ENCODE data around the gene TH.

TH gene

DNA sequence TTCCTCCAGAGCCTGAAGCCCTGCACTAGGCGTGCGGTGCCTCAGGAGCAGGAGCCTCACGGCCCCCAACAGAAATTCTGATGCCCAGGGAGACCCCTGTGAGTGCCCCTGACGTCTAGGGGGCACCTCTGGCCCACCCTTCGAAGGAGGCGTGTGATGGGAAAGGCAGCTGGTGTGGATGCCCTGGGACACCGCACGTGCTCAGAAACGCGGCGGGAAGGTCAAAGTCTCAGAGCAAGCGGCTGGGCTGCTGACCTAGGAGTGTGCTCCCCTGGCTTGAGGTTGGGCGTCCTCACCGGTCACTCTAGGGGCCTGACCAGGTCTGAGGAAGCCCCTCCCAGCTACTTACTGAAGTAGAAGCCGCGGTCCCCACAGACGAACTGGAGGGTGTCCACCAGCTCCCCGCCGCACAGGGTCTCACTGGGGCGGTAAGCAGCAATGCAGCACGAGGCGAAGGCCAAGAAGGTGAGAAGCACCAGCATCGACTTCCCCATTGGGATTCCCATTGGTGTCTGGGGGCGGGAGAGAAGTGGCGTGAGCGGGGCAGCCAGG is 36.5 kb downstream of the TH start:
- peaks cover 17% of the 10 kb centered on the region for H3K4me1 ChIP-seq (ENCODE audit: control insufficient read depth, insufficient read depth, low read length, poor library complexity, severe bottlenecking)
- DNase-seq, result no peak
- peaks cover 46% of the 10 kb centered on the region for H3K27me3 ChIP-seq (replicated peaks; ENCODE audit: control insufficient read depth, insufficient read depth, low read length, poor library complexity, severe bottlenecking)
- H3K9me3 ChIP-seq (ENCODE audit: control insufficient read depth, low read length), result no peaks in the 10 kb centered on the region
- H3K36me3 ChIP-seq (ENCODE audit: control insufficient read depth, insufficient read depth, low read length), result no peaks in the 10 kb centered on the region
- no peak overlapping the region for H3K27ac ChIP-seq (ENCODE audit: insufficient read depth, low read length, poor library complexity, severe bottlenecking)
- no peak overlapping the region for H3K4me3 ChIP-seq (ENCODE audit: insufficient read depth, low read depth, low read length, poor library complexity, severe bottlenecking)

DNA sequence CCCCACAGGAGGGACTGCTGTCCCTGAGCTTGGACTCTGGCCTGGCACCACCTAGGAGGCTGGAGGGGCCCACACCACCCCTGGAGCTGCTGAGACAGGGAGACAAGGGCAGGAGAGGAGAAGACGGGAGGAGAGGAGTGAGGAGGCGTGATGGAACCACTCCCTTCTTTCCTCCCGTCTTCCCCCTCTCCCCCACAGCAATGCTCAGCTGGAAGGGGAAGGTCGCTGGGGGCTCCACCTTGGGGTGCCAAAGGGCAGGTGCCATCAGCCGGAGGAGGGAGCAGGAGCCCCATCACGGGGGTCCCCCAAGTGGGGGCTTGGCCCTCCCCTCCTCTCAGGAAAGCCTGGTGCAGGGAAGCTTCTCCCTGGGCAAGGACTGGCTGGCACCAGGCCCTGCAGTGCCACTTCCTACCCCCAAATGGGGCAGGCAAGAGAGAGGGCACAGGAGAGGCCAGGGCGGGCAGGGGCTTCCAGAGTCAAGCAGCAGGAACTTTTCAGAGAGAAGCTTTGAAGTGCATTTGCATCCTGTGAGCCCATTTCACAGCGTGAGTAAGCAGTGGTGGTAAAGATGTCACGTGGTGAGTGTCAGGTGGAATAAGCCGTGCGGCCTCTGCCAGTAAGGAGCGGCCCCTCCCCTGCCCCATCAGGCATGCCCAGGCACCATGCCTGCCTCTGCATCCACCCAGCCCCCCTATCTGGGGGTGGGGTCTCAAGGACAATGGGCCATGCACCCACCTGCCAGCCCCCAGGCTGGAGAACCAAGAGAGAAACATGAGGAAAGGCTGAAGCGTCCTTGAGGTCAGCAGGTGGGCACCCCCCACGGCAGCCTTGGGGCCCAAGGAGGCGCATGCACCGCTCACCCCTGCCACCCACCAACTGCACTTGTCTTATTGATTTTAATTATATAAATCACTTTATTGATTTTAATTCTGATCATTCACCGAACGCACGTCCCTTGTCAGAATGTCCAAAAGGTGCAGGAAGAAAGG is 37.3 kb downstream of the TH start:
- H3K4me1 ChIP-seq (ENCODE audit: control insufficient read depth, insufficient read depth, low read length, poor library complexity, severe bottlenecking), result peaks cover 13% of the 10 kb centered on the region
- no peak overlapping the region for H3K4me3 ChIP-seq (ENCODE audit: insufficient read depth, low read depth, low read length, poor library complexity, severe bottlenecking)
- no peak overlapping the region for H3K27ac ChIP-seq (ENCODE audit: insufficient read depth, low read length, poor library complexity, severe bottlenecking)
- DNase-seq, result no peak
- H3K9me3 ChIP-seq (ENCODE audit: control insufficient read depth, low read length), result no peaks in the 10 kb centered on the region
- peaks cover 40% of the 10 kb centered on the region for H3K27me3 ChIP-seq (replicated peaks; ENCODE audit: control insufficient read depth, insufficient read depth, low read length, poor library complexity, severe bottlenecking)
- H3K36me3 ChIP-seq (ENCODE audit: control insufficient read depth, insufficient read depth, low read length), result no peaks in the 10 kb centered on the region

DNA sequence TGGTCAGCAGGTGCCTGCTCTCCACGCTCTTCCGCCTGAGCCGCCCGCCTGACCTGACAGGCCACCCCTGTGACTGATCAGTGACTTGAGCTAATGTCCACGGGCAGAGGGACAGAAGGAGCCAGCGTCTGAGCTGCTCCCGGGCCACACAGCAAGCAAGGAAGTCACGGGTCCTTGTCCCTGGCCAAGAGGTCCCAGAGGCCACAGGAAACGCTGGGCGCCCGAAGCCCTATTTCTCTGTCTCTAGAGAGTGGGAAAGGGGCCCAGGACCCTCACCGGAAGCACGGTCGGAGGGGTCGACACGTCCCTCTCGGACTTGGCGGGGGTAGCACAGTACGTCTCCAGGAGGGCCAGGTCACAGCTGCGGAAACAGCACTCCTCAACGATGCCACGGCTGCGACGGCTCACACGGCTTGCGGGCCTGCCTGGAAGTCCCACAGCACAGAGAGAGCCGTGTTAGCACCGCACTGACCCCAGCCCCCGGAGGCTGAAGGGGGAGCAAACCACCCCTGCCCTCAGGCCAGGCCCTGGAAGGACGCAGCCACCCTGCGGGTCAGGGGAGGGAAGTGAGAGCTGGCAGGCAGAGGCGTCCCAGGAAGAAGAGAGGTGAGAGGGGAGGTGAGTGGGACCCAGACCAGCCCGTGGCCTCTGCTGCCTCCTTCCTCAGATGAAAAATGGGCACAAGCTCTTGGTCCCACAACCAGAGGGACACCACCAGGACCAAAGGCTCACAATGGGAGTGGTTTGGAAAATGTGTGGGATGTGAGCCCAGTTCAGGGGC is 38.2 kb downstream of the TH start:
- H3K9me3 ChIP-seq (ENCODE audit: control insufficient read depth, low read length), result no peaks in the 10 kb centered on the region
- peaks cover 39% of the 10 kb centered on the region for H3K27me3 ChIP-seq (replicated peaks; ENCODE audit: control insufficient read depth, insufficient read depth, low read length, poor library complexity, severe bottlenecking)
- no peak for DNase-seq
- no peak overlapping the region for H3K4me3 ChIP-seq (ENCODE audit: insufficient read depth, low read depth, low read length, poor library complexity, severe bottlenecking)
- H3K36me3 ChIP-seq (ENCODE audit: control insufficient read depth, insufficient read depth, low read length), result no peaks in the 10 kb centered on the region
- peaks cover 8% of the 10 kb centered on the region for H3K4me1 ChIP-seq (ENCODE audit: control insufficient read depth, insufficient read depth, low read length, poor library complexity, severe bottlenecking)
- no peak overlapping the region for H3K27ac ChIP-seq (ENCODE audit: insufficient read depth, low read length, poor library complexity, severe bottlenecking)

DNA sequence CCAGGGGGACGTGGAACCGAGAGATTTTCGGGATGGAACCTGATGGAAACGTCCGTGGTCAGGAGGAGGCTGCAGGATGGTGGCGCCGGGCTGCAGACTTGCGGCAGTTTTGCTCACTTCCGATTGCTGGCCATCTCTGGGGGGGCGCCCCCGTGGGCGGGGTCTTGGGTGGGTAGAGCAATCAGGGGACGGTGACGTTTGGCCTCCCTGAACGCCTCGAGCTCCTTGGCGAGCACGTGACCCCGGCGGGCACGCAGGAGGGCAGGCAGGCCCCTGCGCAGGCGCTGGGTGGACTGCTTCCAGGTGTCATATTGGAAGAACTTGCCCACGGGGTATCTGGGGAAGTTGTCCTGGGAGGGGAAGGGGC is 38.8 kb downstream of the TH start:
- H3K4me3 ChIP-seq (ENCODE audit: insufficient read depth, low read depth, low read length, poor library complexity, severe bottlenecking), result no peak overlapping the region
- no peaks in the 10 kb centered on the region for H3K9me3 ChIP-seq (ENCODE audit: control insufficient read depth, low read length)
- no peak for DNase-seq
- H3K27me3 ChIP-seq (replicated peaks; ENCODE audit: control insufficient read depth, insufficient read depth, low read length, poor library complexity, severe bottlenecking), result peaks cover 35% of the 10 kb centered on the region
- peaks cover 8% of the 10 kb centered on the region for H3K4me1 ChIP-seq (ENCODE audit: control insufficient read depth, insufficient read depth, low read length, poor library complexity, severe bottlenecking)
- no peak overlapping the region for H3K27ac ChIP-seq (ENCODE audit: insufficient read depth, low read length, poor library complexity, severe bottlenecking)
- no peaks in the 10 kb centered on the region for H3K36me3 ChIP-seq (ENCODE audit: control insufficient read depth, insufficient read depth, low read length)

DNA sequence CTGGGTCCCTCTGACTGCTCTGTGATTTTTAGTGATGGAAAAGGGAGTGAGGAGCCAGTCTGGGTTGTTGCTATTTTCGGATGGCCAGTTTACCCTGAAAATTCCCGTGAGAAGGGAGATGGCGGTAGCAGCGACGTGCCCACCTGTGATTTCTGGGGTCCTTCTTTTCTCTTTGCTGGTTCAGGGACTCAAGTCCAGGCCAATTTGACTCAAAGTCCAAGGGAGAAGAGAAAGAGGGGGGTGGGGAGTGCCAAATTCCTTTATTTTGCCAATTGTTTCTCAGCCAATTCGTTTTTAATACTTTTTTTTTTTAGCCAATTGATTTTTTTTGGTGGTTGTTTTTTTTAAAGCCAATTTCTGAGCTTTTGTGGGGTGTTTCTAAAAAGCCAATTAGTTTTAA is 39.4 kb downstream of the TH start:
- no peak for DNase-seq
- Histone ChIP-seq H3K36me3 (ENCODE audit: control insufficient read depth, insufficient read depth, low read length) (no peaks in the 10 kb centered on the region), H3K9me3 (ENCODE audit: control insufficient read depth, low read length) (no peaks in the 10 kb centered on the region), H3K27ac (ENCODE audit: insufficient read depth, low read length, poor library complexity, severe bottlenecking) (no peak overlapping the region), H3K4me3 (ENCODE audit: insufficient read depth, low read depth, low read length, poor library complexity, severe bottlenecking) (no peak overlapping the region), H3K27me3 (replicated peaks; ENCODE audit: control insufficient read depth, insufficient read depth, low read length, poor library complexity, severe bottlenecking) (peaks cover 31% of the 10 kb centered on the region), H3K4me1 (ENCODE audit: control insufficient read depth, insufficient read depth, low read length, poor library complexity, severe bottlenecking) (peaks cover 2% of the 10 kb centered on the region)

DNA sequence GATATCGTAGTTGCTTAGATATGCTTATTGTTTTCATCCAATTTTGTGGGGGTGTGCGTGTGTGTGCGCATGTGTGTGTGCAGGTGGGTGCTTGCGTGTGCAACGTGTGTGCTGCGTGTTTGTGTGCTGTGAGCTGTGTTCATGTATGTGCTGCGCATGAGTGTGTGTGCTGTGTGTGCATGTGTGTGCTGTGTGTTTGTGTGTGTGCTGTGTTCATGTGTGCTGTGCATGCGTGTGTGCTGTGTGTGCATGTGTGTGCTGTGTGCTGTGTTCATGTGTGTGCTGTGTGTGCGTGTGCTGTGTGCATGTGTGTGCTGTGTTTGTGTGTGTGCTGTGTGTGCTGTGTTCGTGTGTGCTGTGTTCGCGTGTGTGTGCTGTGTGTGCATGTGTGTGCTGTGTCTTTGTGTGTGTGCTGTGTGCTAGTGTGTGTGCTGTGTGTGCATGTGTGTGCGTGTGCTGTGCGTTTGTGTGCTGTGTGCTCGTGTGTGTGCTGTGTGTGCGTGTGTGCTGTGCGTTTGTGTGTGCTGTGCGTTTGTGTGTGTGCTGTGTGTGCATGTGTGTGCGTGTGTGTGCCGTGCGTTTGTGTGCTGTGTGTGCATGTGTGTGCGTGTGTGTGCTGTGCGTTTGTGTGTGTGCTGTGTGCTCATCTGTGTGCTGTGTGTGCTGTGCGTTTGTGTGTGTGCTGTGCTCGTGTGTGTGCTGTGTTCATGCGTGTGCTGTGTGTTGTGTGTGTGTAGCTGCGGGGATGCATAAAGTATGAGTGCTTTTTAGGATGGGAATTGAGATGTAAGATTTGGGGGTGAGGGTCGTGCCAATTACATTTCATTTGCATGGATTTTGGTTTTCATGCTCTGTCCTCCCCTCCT is 40.0 kb downstream of the TH start:
- H3K36me3 ChIP-seq (ENCODE audit: control insufficient read depth, insufficient read depth, low read length), result no peaks in the 10 kb centered on the region
- H3K4me3 ChIP-seq (ENCODE audit: insufficient read depth, low read depth, low read length, poor library complexity, severe bottlenecking), result no peak overlapping the region
- H3K9me3 ChIP-seq (ENCODE audit: control insufficient read depth, low read length), result no peaks in the 10 kb centered on the region
- peaks cover 28% of the 10 kb centered on the region for H3K27me3 ChIP-seq (replicated peaks; ENCODE audit: control insufficient read depth, insufficient read depth, low read length, poor library complexity, severe bottlenecking)
- no peaks in the 10 kb centered on the region for H3K4me1 ChIP-seq (ENCODE audit: control insufficient read depth, insufficient read depth, low read length, poor library complexity, severe bottlenecking)
- H3K27ac ChIP-seq (ENCODE audit: insufficient read depth, low read length, poor library complexity, severe bottlenecking), result no peak overlapping the region
- no peak for DNase-seq

DNA sequence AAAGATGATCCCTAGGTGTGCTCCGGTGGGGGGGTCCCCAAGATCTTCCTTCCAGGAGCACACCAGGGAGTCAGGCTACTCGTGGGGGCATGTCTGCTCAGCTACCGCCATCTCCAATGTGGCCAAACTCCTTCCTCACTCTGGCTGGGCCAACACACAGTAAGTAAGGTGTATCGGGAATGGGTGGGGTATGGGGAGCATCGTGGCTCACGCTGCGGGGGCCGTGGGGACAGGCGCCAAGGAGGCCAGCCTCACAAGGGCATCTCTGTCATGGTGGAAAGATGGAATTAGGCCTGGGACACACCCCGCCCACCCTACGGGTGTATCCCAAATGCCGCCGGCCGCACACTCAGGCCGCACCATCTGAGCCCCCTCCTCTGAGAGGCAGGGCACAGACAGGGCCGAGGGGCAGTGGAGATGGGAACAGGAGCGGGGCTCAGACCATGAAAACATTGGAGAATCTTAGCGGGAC is 40.7 kb downstream of the TH start:
- Histone ChIP-seq H3K27me3 (replicated peaks; ENCODE audit: control insufficient read depth, insufficient read depth, low read length, poor library complexity, severe bottlenecking) (peaks cover 21% of the 10 kb centered on the region), H3K27ac (ENCODE audit: insufficient read depth, low read length, poor library complexity, severe bottlenecking) (no peak overlapping the region), H3K9me3 (ENCODE audit: control insufficient read depth, low read length) (no peaks in the 10 kb centered on the region), H3K4me3 (ENCODE audit: insufficient read depth, low read depth, low read length, poor library complexity, severe bottlenecking) (no peak overlapping the region), H3K36me3 (ENCODE audit: control insufficient read depth, insufficient read depth, low read length) (no peaks in the 10 kb centered on the region), H3K4me1 (ENCODE audit: control insufficient read depth, insufficient read depth, low read length, poor library complexity, severe bottlenecking) (no peaks in the 10 kb centered on the region)
- DNase-seq, result no peak

DNA sequence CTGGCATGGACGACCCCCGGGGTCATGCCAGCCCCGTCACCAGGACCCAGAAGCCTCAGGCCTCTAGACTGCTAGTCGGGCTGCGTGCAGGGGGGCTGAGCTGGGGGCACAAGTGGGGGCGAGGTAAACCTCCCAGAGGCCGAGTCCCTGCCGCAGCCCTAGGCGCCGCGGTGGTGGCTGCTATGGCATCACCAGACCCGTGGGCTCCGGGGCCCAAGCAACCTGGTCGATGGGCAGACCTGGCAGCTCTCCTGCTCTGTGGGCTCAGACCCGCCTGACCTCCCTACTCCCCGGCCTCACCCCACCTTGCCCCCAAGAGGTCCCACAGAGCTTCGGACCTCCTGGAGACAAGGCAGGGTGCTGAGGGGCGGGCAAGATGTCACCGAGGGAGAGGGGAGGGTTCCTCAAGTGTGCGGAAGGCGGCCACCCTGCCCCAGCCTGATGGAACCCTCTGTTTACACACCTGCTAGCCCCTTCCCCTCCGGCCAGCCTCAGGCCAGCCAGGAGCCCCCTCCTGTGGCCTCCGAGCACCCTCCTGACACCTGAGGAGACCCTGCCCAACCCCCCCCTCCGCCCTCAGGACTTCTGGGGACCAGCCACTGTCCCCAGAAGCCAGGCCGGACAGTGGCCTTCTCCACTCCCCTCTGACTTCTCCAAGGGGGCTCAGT is 41.8 kb downstream of the TH start:
- no peak overlapping the region for H3K27ac ChIP-seq (ENCODE audit: insufficient read depth, low read length, poor library complexity, severe bottlenecking)
- H3K4me3 ChIP-seq (ENCODE audit: insufficient read depth, low read depth, low read length, poor library complexity, severe bottlenecking), result no peak overlapping the region
- peaks cover 13% of the 10 kb centered on the region for H3K27me3 ChIP-seq (replicated peaks; ENCODE audit: control insufficient read depth, insufficient read depth, low read length, poor library complexity, severe bottlenecking)
- H3K4me1 ChIP-seq (ENCODE audit: control insufficient read depth, insufficient read depth, low read length, poor library complexity, severe bottlenecking), result no peaks in the 10 kb centered on the region
- H3K9me3 ChIP-seq (ENCODE audit: control insufficient read depth, low read length), result no peaks in the 10 kb centered on the region
- DNase-seq, result no peak
- H3K36me3 ChIP-seq (ENCODE audit: control insufficient read depth, insufficient read depth, low read length), result no peaks in the 10 kb centered on the region

DNA sequence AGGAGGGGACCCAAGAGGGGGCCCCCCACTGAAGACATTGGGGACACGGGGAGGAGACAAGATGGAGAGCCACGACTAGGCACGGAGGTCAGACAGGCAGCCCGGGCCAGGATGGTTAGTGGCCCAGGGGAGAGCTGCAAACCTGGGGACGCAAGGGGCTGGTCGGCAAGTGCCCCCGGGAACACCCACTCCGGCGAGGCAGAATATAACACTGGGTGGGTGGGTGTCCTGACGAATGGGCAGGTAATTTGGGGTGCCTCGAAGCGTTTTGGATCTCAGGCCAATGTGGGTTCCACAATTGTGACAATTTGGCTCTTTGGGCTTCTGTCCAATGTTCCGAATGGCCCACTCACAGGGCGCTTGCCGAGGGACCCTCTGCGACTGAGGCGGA is 42.3 kb downstream of the TH start:
- Histone ChIP-seq H3K27me3 (replicated peaks; ENCODE audit: control insufficient read depth, insufficient read depth, low read length, poor library complexity, severe bottlenecking) (peaks cover 9% of the 10 kb centered on the region), H3K36me3 (ENCODE audit: control insufficient read depth, insufficient read depth, low read length) (no peaks in the 10 kb centered on the region), H3K4me3 (ENCODE audit: insufficient read depth, low read depth, low read length, poor library complexity, severe bottlenecking) (no peak overlapping the region), H3K9me3 (ENCODE audit: control insufficient read depth, low read length) (no peaks in the 10 kb centered on the region), H3K4me1 (ENCODE audit: control insufficient read depth, insufficient read depth, low read length, poor library complexity, severe bottlenecking) (no peaks in the 10 kb centered on the region), H3K27ac (ENCODE audit: insufficient read depth, low read length, poor library complexity, severe bottlenecking) (no peak overlapping the region)
- no peak for DNase-seq

Measured in effector memory CD4-positive, alpha-beta T cell (primary cell).